PC-3 (cell line): ENCODE data around the gene ITGAE.

ENCODE experiments used
- EZH2phosphoT487 ChIP-seq: fragments of 300-600 bp; sonication (generic); IDR thresholded peaks from 2 replicates; pipeline ENCODE4 v1.6.1; 2018; ENCODE audit warnings: mild to moderate bottlenecking, antibody characterized with exemption, low read length, borderline replicate concordance
- TF ChIP-seq, protein P1 (sequence below): fragments of 300-600 bp; sonication (generic); conservative IDR thresholded peaks from 2 replicates; pipeline ENCODE4 v1.5.1; 2017; ENCODE audit warnings: antibody characterized with exemption, low read depth, mild to moderate bottlenecking, low read length

DNA sequence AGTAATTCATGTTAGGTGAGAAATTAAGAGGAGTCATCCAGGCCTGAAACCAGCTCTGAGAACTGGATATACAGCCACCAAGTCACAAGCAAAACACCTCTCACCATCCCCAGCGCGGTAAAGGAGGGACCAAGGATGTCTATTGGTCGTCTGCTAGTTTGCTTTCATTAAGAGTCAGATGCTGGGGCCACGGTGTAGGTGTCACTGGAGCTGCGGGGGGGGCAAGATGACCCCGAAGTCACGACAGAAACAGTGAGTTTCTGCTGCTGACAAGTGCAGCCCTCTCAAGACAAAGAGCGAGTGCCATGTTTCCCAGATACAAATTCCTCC, 44.3 kb upstream of the ITGAE start:
- TF ChIP-seq, protein P1, sequence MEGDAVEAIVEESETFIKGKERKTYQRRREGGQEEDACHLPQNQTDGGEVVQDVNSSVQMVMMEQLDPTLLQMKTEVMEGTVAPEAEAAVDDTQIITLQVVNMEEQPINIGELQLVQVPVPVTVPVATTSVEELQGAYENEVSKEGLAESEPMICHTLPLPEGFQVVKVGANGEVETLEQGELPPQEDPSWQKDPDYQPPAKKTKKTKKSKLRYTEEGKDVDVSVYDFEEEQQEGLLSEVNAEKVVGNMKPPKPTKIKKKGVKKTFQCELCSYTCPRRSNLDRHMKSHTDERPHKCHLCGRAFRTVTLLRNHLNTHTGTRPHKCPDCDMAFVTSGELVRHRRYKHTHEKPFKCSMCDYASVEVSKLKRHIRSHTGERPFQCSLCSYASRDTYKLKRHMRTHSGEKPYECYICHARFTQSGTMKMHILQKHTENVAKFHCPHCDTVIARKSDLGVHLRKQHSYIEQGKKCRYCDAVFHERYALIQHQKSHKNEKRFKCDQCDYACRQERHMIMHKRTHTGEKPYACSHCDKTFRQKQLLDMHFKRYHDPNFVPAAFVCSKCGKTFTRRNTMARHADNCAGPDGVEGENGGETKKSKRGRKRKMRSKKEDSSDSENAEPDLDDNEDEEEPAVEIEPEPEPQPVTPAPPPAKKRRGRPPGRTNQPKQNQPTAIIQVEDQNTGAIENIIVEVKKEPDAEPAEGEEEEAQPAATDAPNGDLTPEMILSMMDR = no peak
- no peak for TF ChIP-seq EZH2phosphoT487
